ENCODE results near the gene SEC14L1.

SEC14L1 gene

GRCh38 chr17:77160091-77160874 lies 19.5 kb downstream of the SEC14L1 start:
- H3K36me3 ChIP-seq: peaks cover 3% of the 10 kb centered on the region
- DNase-seq: no peak
- no peak overlapping the region for H3K27ac ChIP-seq
- no peaks in the 10 kb centered on the region for H3K9me3 ChIP-seq (ENCODE audit: severe bottlenecking)
- no peak for TF ChIP-seq CTCF (IDR thresholded peaks at IDR 0.05; ENCODE audit: low read depth, low read length)
- H3K4me3 ChIP-seq (ENCODE audit: low read depth, low read length): no peak overlapping the region
- no peaks in the 10 kb centered on the region for H3K27me3 ChIP-seq (ENCODE audit: insufficient read depth, low read depth, severe bottlenecking)

GRCh38 chr17:77160875-77161530 lies 20.2 kb downstream of the SEC14L1 start:
- H3K9me3 ChIP-seq (ENCODE audit: severe bottlenecking): no peaks in the 10 kb centered on the region
- H3K27me3 ChIP-seq (ENCODE audit: insufficient read depth, low read depth, severe bottlenecking): no peaks in the 10 kb centered on the region
- TF ChIP-seq CTCF (IDR thresholded peaks at IDR 0.05; ENCODE audit: low read depth, low read length): no peak
- DNase-seq: no peak
- peak overlapping the region; percentile 8; the same call in 1 of the 2 replicates for H3K27ac ChIP-seq
- peaks cover 3% of the 10 kb centered on the region for H3K36me3 ChIP-seq
- H3K4me3 ChIP-seq (ENCODE audit: low read depth, low read length): no peak overlapping the region

GRCh38 chr17:77161953-77162352 lies 21.2 kb downstream of the SEC14L1 start:
- Histone ChIP-seq H3K9me3 (ENCODE audit: severe bottlenecking) (peaks cover 3% of the 10 kb centered on the region), H3K36me3 (peaks cover 8% of the 10 kb centered on the region), H3K27ac (peak overlapping the region; percentile 89), H3K27me3 (ENCODE audit: insufficient read depth, low read depth, severe bottlenecking) (no peaks in the 10 kb centered on the region), H3K4me3 (ENCODE audit: low read depth, low read length) (no peak overlapping the region)
- no peak for DNase-seq
- no peak for TF ChIP-seq CTCF (IDR thresholded peaks at IDR 0.05; ENCODE audit: low read depth, low read length)

GRCh38 chr17:77163001-77163400 lies 22.2 kb downstream of the SEC14L1 start:
- no peak for TF ChIP-seq CTCF (IDR thresholded peaks at IDR 0.05; ENCODE audit: low read depth, low read length)
- Histone ChIP-seq H3K27ac (peak overlapping the region; percentile 89), H3K4me3 (ENCODE audit: low read depth, low read length) (peak overlapping the region; percentile 40), H3K36me3 (peaks cover 6% of the 10 kb centered on the region), H3K27me3 (ENCODE audit: insufficient read depth, low read depth, severe bottlenecking) (no peaks in the 10 kb centered on the region), H3K9me3 (ENCODE audit: severe bottlenecking) (peaks cover 12% of the 10 kb centered on the region)
- peak; percentile 95 for DNase-seq

- Histone ChIP-seq H3K9me3 (ENCODE audit: severe bottlenecking) (peaks cover 19% of the 10 kb centered on the region), H3K27me3 (ENCODE audit: insufficient read depth, low read depth, severe bottlenecking) (no peaks in the 10 kb centered on the region), H3K36me3 (peaks cover 11% of the 10 kb centered on the region), H3K27ac (peak overlapping the region; percentile 77), H3K4me3 (ENCODE audit: low read depth, low read length) (no peak overlapping the region; the same call in 1 of the 2 replicates)
- no peak for DNase-seq
- TF ChIP-seq CTCF (IDR thresholded peaks at IDR 0.05; ENCODE audit: low read depth, low read length): no peak
Measured at GRCh38 chr17:77163511-77164280, 22.9 kb downstream of the SEC14L1 start.
